ENCODE data around the gene ZSCAN31.

DNA sequence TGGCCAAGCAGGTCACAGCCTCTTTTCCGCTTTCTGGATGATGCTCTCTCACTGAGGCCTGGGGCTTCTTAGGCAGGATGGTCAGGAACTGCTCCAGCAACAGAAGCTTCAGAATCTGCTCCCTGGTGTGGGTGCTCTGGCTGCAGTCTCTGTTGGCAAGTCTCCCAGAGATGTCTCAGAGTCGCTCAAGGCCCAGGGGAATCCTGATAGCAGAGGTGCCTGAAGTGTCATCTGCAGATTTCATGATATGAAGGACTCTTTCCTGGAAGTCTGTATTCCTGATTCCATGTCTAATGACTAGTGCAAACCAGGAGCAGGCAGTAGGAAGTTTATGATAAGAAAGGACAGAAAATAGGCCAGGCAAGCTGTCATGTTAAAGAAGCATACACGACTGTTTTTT, 20.3 kb downstream of the ZSCAN31 start:
- TF ChIP-seq, protein P1, sequence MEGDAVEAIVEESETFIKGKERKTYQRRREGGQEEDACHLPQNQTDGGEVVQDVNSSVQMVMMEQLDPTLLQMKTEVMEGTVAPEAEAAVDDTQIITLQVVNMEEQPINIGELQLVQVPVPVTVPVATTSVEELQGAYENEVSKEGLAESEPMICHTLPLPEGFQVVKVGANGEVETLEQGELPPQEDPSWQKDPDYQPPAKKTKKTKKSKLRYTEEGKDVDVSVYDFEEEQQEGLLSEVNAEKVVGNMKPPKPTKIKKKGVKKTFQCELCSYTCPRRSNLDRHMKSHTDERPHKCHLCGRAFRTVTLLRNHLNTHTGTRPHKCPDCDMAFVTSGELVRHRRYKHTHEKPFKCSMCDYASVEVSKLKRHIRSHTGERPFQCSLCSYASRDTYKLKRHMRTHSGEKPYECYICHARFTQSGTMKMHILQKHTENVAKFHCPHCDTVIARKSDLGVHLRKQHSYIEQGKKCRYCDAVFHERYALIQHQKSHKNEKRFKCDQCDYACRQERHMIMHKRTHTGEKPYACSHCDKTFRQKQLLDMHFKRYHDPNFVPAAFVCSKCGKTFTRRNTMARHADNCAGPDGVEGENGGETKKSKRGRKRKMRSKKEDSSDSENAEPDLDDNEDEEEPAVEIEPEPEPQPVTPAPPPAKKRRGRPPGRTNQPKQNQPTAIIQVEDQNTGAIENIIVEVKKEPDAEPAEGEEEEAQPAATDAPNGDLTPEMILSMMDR (IDR thresholded peaks at IDR 0.05): no peak
- no peak for TF ChIP-seq POLR2A (IDR thresholded peaks at IDR 0.05)
